Stimulated activated CD8-positive, alpha-beta memory T cell treated with anti-CD3 and anti-CD28 coated beads, Interleukin-4, amount 100 ng/mL, for 4 hours (primary cell): Measurements from ENCODE around the gene LCE1F.

ENCODE experiments used
- DNase-seq, 2 donors: peaks; one replicate each; pipeline ENCODE4 v3.0.0-alpha.2; 2020; ENCODE audit warnings: low read depth in 2 of 2, low spot score in 1 of 2

LCE1F gene

GRCh38 chr1:152774875-152775274 is at the start of gene LCE1F:
Gene LCE1F (plus strand): TSS chr1:152775140. CDS start chr1:152776372, 1,232 bp downstream.
- no peak for DNase-seq

- no peak for DNase-seq
Measured at GRCh38 chr1:152725261-152725660, 49.7 kb upstream of the LCE1F start.

- no peak for DNase-seq
Measured at GRCh38 chr1:152728986-152729385, 46.0 kb upstream of the LCE1F start.

GRCh38 chr1:152735648-152736047 is 39.3 kb upstream of the LCE1F start:
- DNase-seq: no peak

- no peak for DNase-seq
Measured at GRCh38 chr1:152737997-152738396, 36.9 kb upstream of the LCE1F start.

- no peak for DNase-seq
Measured at GRCh38 chr1:152739841-152740240, 35.1 kb upstream of the LCE1F start.

GRCh38 chr1:152741656-152742055 is 33.3 kb upstream of the LCE1F start:
- DNase-seq: no peak

- DNase-seq: no peak
Measured at GRCh38 chr1:152743371-152744145, 31.4 kb upstream of the LCE1F start.

GRCh38 chr1:152745289-152745704 is 29.6 kb upstream of the LCE1F start:
- DNase-seq: no peak

GRCh38 chr1:152745765-152746444 is 29.0 kb upstream of the LCE1F start:
- DNase-seq: no peak

- DNase-seq: no peak
Measured at GRCh38 chr1:152747831-152748230, 27.1 kb upstream of the LCE1F start.

GRCh38 chr1:152752225-152752624 is 22.7 kb upstream of the LCE1F start:
- DNase-seq: no peak

GRCh38 chr1:152753586-152753985 is 21.4 kb upstream of the LCE1F start:
- no peak for DNase-seq

GRCh38 chr1:152756872-152757271 is 18.1 kb upstream of the LCE1F start:
- DNase-seq: no peak

- DNase-seq: no peak
Measured at GRCh38 chr1:152757747-152758146, 17.2 kb upstream of the LCE1F start, which contains the start of gene KPRP. Gene KPRP (plus strand): TSS chr1:152758025. CDS start chr1:152759589, 1,564 bp downstream.

- DNase-seq: no peak
Measured at GRCh38 chr1:152758636-152759035, 16.3 kb upstream of the LCE1F start.

GRCh38 chr1:152759453-152760173 is 15.3 kb upstream of the LCE1F start:
- no peak for DNase-seq

- no peak for DNase-seq
Measured at GRCh38 chr1:152760551-152761190, 14.3 kb upstream of the LCE1F start.

- DNase-seq: no peak
Measured at GRCh38 chr1:152761609-152762213, 13.2 kb upstream of the LCE1F start.

- DNase-seq: no peak
Measured at GRCh38 chr1:152768847-152769533, 6.0 kb upstream of the LCE1F start.
